Fibroblast of pulmonary artery (primary cell): ENCODE results near the gene GPRC6A.
"Not testable (repeated sequence)": the region's sequence is repeated elsewhere in the genome, so short reads cannot be mapped to it uniquely, and the experiment has no call there.

ENCODE experiments used
- DNase-seq: peaks from one replicate; pipeline ENCODE4 v3.0.0-alpha.2; 2010; ENCODE audit warnings: low read depth
- H3K4me3 ChIP-seq: replicated peaks from 2 replicates; pipeline ENCODE4 v1.5.1; 2011; ENCODE audit warnings: low read depth, mild to moderate bottlenecking, control low read depth, low read length, moderate library complexity
- CTCF ChIP-seq: IDR thresholded peaks from 2 replicates; pipeline ENCODE4 v1.5.1; 2011; ENCODE audit warnings: mild to moderate bottlenecking, control low read depth, low read length, inconsistent platforms; ENCODE audit errors: missing control alignments

Gene GPRC6A

GRCh38 chr6:116827561-116828240 lies 1.2 kb downstream of the GPRC6A start:
- TF ChIP-seq CTCF, result no peak
- no peak overlapping the region for H3K4me3 ChIP-seq
- DNase-seq, result no peak

- not testable (repeated sequence) for DNase-seq, H3K4me3 ChIP-seq
Measured at GRCh38 chr6:116816336-116816735, 12.5 kb downstream of the GPRC6A start.

GRCh38 chr6:116812051-116812650 lies 16.7 kb downstream of the GPRC6A start:
- no peak overlapping the region for H3K4me3 ChIP-seq
- DNase-seq, result no peak
- TF ChIP-seq CTCF, result no peak

GRCh38 chr6:116801971-116802370 lies 26.9 kb downstream of the GPRC6A start:
- no peak for TF ChIP-seq CTCF
- DNase-seq, result no peak
- H3K4me3 ChIP-seq, result no peak overlapping the region

GRCh38 chr6:116799945-116800344 lies 28.9 kb downstream of the GPRC6A start:
- H3K4me3 ChIP-seq, result no peak overlapping the region

GRCh38 chr6:116797585-116797984 lies 31.3 kb downstream of the GPRC6A start:
- H3K4me3 ChIP-seq, result no peak overlapping the region
- DNase-seq, result no peak
- no peak for TF ChIP-seq CTCF

More at GRCh38 chr6:116799945-116800344, 28.9 kb downstream of the GPRC6A start:
- DNase-seq, result no peak
- TF ChIP-seq CTCF, result no peak

GRCh38 chr6:116793224-116793623 lies 35.7 kb downstream of the GPRC6A start:
- no peak for TF ChIP-seq CTCF
- H3K4me3 ChIP-seq, result no peak overlapping the region
- DNase-seq, result no peak
